Body of pancreas (tissue), 4 donors: ENCODE measurements around the gene EPHA4. TPM values are rescaled to one million over a fixed set of nuclear protein-coding genes. Genes with fewer than 3 reads are reported as not detected.

Experiments used
- ATAC-seq: fragments of 150-250 bp; one replicate; pipeline ENCODE4 v1.9.1; 2016
- DNase-seq, 4 donors: peaks; one replicate each; pipeline ENCODE4 v3.0.0-alpha.2; 2019
- H3K27ac ChIP-seq, 4 donors: fragments of 200-600 bp; sonication (generic); 1 replicate in 3 of 4; 2 replicates in 1 of 4; pipeline versions ENCODE4 v1.5.1 to v1.6.1; 2016 to 2019; ENCODE audit warnings: mild to moderate bottlenecking in 1 of 4, mixed read lengths in 1 of 4, moderate library complexity in 1 of 4
- H3K27me3 ChIP-seq, 2 donors: fragments of 200-600 bp; sonication (generic); one replicate each; pipeline ENCODE4 v1.6.0; 2016; ENCODE audit warnings: mild to moderate bottlenecking in 1 of 2
- H3K36me3 ChIP-seq, 2 donors: fragments of 200-600 bp; sonication (generic); replicated peaks in 1 of 2; 2 replicates each; pipeline ENCODE4 v1.5.1; 2016; ENCODE audit warnings: low read depth in 2 of 2; ENCODE audit not compliant: insufficient read depth in 1 of 2
- H3K4me1 ChIP-seq: fragments of 200-600 bp; sonication (generic); one replicate; pipeline ENCODE4 v1.6.0; 2016
- H3K4me3 ChIP-seq, 2 donors: fragments of 200-600 bp; sonication (generic); 1 replicate in 1 of 2; 2 replicates in 1 of 2; pipeline ENCODE4 v1.5.1; 2016 to 2019
- H3K9me3 ChIP-seq, 3 donors: fragments of 200-600 bp; sonication (generic); 1 replicate in 2 of 3; 2 replicates in 1 of 3; pipeline ENCODE4 v1.5.1; 2016
- CTCF ChIP-seq, 7 experiments: fragments of 450-650 bp in 4 of 7; fragments of 200-600 bp in 3 of 7; sonication (generic) in 3 of 7; IDR thresholded peaks; one replicate each; pipeline ENCODE4 v1.5.1; 2016 to 2019; ENCODE audit warnings: antibody characterized with exemption in 7 of 7
- POLR2A ChIP-seq, 3 donors: fragments of 450-650 bp; IDR thresholded peaks; one replicate each; pipeline ENCODE4 v1.6.1; 2016; ENCODE audit warnings: antibody characterized with exemption in 3 of 3, mild to moderate bottlenecking in 2 of 3
- whole genome bisulfite sequencing, 2 donors: methylation state at CpG; one replicate each; pipeline ENCODE4 v1.1.5; 2017; 5-methylcytosine and 5-hydroxymethylcytosine counted together
- intact Hi-C: fragments of 100-400 bp; cut with DNase I; formaldehyde crosslinking; loops from one replicate; pipeline ENCODE4 v1.15.1; 2023
- total RNA-seq, 2 donors: library from RNA; depleted of rRNA; stranded (reverse); fragments of >200 nt; gene quantifications; one replicate each; pipeline ENCODE4 v1.1.0, GENCODE V29; 2016

EPHA4 gene
- total RNA-seq, 2 donors from 2014 or later: 4.0 to 5.2 TPM

DNA sequence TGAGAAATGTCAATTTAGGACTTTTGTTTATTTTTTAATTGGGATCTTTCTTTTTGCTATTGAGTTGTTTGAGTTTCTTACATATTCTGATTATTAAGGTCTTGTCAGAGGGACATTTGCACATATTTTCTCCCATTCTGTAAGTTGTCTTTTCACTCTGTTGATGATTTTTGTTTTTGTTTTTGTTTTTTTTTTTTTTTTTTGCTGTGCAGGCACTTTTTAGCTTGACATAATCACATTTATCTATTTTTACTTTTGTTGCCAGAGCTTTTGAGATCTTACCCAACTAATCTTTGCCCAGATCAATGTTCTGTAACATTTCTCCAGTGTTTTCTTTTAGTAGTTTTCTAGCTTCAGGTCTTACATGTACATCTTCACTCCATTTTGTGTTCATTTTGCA lies 166.6 kb downstream of the EPHA4 start:
- no peaks in the 10 kb centered on the region for H3K27me3 ChIP-seq
- no peaks in the 10 kb centered on the region for H3K9me3 ChIP-seq
- intact Hi-C loops: no loop called here
- H3K36me3 ChIP-seq: no peaks in the 10 kb centered on the region
- ATAC-seq (no peak), DNase-seq (no peak)
- H3K4me3 ChIP-seq: no peak overlapping the region
- TF ChIP-seq POLR2A (IDR thresholded peaks at IDR 0.05) (no peak), CTCF (IDR thresholded peaks at IDR 0.05) (no peak)
- H3K4me1 ChIP-seq: no peaks in the 10 kb centered on the region
- no peak overlapping the region for H3K27ac ChIP-seq

- H3K27me3 ChIP-seq: no peaks in the 10 kb centered on the region
- WGBS, 2 donors: 67 to 81% methylated on average over 1 of the region's 1 CpG
- no peak for ATAC-seq
- no peak overlapping the region for H3K4me3 ChIP-seq
- H3K36me3 ChIP-seq: no peaks in the 10 kb centered on the region
- H3K27ac ChIP-seq: no peak overlapping the region
- no peak for TF ChIP-seq POLR2A (IDR thresholded peaks at IDR 0.05)
- TF ChIP-seq CTCF (IDR thresholded peaks at IDR 0.05): no peak
- intact Hi-C loops: no loop called here
- no peaks in the 10 kb centered on the region for H3K9me3 ChIP-seq
- no peak for DNase-seq
- H3K4me1 ChIP-seq: no peaks in the 10 kb centered on the region
Measured at GRCh38 chr2:221402072-221402471, 170.0 kb downstream of the EPHA4 start.

DNA sequence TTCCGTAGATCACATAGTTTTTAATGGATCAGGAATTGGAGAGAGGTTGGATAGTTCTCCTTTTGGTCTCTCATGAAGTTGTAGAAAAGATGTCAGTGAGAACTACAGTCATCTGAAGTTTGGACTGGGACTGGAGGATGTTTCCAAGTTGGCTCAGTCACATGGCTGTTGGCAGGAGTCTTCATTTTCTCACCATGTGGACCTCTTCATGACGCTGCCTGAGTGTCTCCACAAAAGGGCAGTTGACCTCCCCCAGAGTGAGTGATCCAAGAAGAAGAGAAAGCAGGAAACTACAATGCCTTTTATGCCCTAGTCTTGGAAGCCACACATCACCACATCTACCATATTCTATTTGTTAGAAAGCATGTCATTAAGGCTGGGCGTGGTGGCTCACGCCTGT lies 171.7 kb downstream of the EPHA4 start:
- WGBS, 2 donors: 68 to 79% methylated on average over 4 of the region's 4 CpGs
- no peak for DNase-seq

DNA sequence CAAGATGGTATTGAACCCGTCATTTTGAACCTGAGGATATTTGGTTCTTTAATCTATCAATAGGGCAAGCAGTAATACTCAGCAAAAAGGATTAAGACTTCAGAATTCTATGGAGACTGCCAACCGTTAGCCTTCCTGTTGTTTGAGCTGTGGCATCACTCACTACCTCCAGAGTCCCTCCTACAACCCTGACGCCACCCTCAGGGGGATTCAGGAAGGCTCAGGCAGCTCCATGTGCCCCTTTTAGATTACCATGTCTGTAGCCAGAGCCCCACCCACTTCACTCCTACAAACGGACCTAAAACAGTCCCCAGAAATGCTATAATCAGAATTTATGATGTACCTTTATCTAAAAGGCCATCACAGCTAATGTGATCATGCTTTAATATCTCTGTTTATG lies 172.9 kb downstream of the EPHA4 start:
- H3K4me3 ChIP-seq: no peak overlapping the region
- WGBS, 2 donors: 30 to 36% methylated on average over 4 of the region's 4 CpGs
- H3K9me3 ChIP-seq: no peaks in the 10 kb centered on the region
- no peak overlapping the region for H3K27ac ChIP-seq
- H3K36me3 ChIP-seq: no peaks in the 10 kb centered on the region
- ATAC-seq: no peak
- no peak for DNase-seq
- intact Hi-C loops: no loop called here
- no peaks in the 10 kb centered on the region for H3K4me1 ChIP-seq
- no peaks in the 10 kb centered on the region for H3K27me3 ChIP-seq
- TF ChIP-seq POLR2A (IDR thresholded peaks at IDR 0.05): no peak
- no peak for TF ChIP-seq CTCF (IDR thresholded peaks at IDR 0.05)

More for the DNA sequence above, 171.7 kb downstream of the EPHA4 start:
- H3K27me3 ChIP-seq: no peaks in the 10 kb centered on the region
- H3K36me3 ChIP-seq: no peaks in the 10 kb centered on the region
- intact Hi-C loops: no loop called here
- H3K4me3 ChIP-seq: no peak overlapping the region
- H3K4me1 ChIP-seq: no peaks in the 10 kb centered on the region
- TF ChIP-seq CTCF (IDR thresholded peaks at IDR 0.05) (no peak), POLR2A (IDR thresholded peaks at IDR 0.05) (no peak)
- no peak overlapping the region for H3K27ac ChIP-seq
- no peaks in the 10 kb centered on the region for H3K9me3 ChIP-seq
- no peak for ATAC-seq

DNA sequence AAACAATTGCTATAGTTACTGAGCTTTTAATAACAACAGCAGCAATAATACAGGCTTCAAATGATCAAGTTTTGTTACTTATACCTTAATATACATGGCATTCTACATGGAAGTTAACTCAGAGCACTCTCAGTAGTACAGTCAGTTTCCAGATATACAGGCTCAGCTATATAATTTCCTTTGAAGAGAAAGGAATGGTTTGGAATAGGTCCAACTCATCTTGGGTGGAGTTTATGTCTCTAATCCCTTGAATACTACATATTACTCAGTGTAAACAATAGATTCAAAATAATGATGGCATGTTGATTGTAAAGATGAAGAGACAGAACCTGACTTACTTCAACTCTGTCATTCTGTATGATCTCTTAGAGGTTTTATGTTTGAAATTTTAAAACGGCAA lies 174.9 kb downstream of the EPHA4 start:
- ATAC-seq: no peak
- Histone ChIP-seq H3K9me3 (no peaks in the 10 kb centered on the region), H3K27me3 (no peaks in the 10 kb centered on the region), H3K36me3 (no peaks in the 10 kb centered on the region), H3K27ac (no peak overlapping the region), H3K4me1 (no peaks in the 10 kb centered on the region), H3K4me3 (no peak overlapping the region)
- 73 to 88% methylated on average over 1 of the region's 1 CpG for WGBS, 2 donors
- intact Hi-C loops: no loop called here
- TF ChIP-seq CTCF (IDR thresholded peaks at IDR 0.05): no peak
- no peak for TF ChIP-seq POLR2A (IDR thresholded peaks at IDR 0.05)
- DNase-seq: no peak
